GM18870 (cell line): ENCODE results near the gene NUDT4B.
"Not testable (repeated sequence)": the region's sequence is repeated elsewhere in the genome, so short reads cannot be mapped to it uniquely, and the experiment has no call there.

Experiments
- ATAC-seq: cut with Tn5 transposase; IDR thresholded peaks from one replicate; pipeline ENCODE4 v1.9.1; 2021; ENCODE audit warnings: moderate library complexity; ENCODE audit not compliant: unreplicated experiment

The NUDT4B gene

GRCh38 chr1:148793762-148794332 lies 45.3 kb downstream of the NUDT4B start:
- not testable (repeated sequence) for ATAC-seq
